ENCODE data around the gene GPC5. TPM values are rescaled to one million over a fixed set of nuclear protein-coding genes. Genes with fewer than 3 reads are reported as not detected.
"Not testable (repeated sequence)": the region's sequence is repeated elsewhere in the genome, so short reads cannot be mapped to it uniquely, and the experiment has no call there.

GPC5 gene
- total and polyA plus RNA-seq, 10 donors, result 0.04 to 0.83 (median 0.26) TPM; not detected in 3

- Histone ChIP-seq H3K27me3 (replicated peaks in 1 of 7) (no peaks in the 10 kb centered on the region), H3K9me3 (no peaks in the 10 kb centered on the region), H3K36me3 (no peaks in the 10 kb centered on the region), H3K4me3 (no peak overlapping the region), H3K4me1 (no peaks in the 10 kb centered on the region), H3K27ac (no peak overlapping the region)
- DNase-seq, result no peak
- TF ChIP-seq POLR2AphosphoS5 (IDR thresholded peaks at IDR 0.05) (no peak), POLR2A (IDR thresholded peaks at IDR 0.05) (no peak), CTCF (IDR thresholded peaks at IDR 0.05 in 8 of 11, conservative IDR thresholded peaks at IDR 0.05 in 3 of 11) (no peak)
- 55 to 72% (median 67%) methylated on average over 7 of the region's 7 CpGs for WGBS, 5 donors
- intact Hi-C loops (cut with DNase I; ENCODE audit: low total_unique reads), result no loop called here
Measured at GRCh38 chr13:92463134-92463533, 1064.7 kb downstream of the GPC5 start.

- Histone ChIP-seq H3K9me3 (peaks cover 0 to 11% (median 0%) of the 10 kb centered on the region in 8 donors), H3K4me3 (no peak overlapping the region), H3K4me1 (no peaks in the 10 kb centered on the region), H3K27ac (no peak overlapping the region), H3K36me3 (no peaks in the 10 kb centered on the region), H3K27me3 (replicated peaks in 1 of 7) (no peaks in the 10 kb centered on the region)
- intact Hi-C loops (cut with DNase I; ENCODE audit: low total_unique reads), result no loop called here
- TF ChIP-seq CTCF (IDR thresholded peaks at IDR 0.05 in 8 of 11, conservative IDR thresholded peaks at IDR 0.05 in 3 of 11), result no peak
- no peak for DNase-seq
- 67 to 83% (median 73%) methylated on average over 3 of the region's 3 CpGs for WGBS, 5 donors
Measured at GRCh38 chr13:92473765-92474475, 1075.5 kb downstream of the GPC5 start.

GRCh38 chr13:92480387-92480786, 1082.0 kb downstream of the GPC5 start:
- H3K4me1 ChIP-seq, result no peaks in the 10 kb centered on the region
- 85 to 95% (median 86%) methylated on average over 3 of the region's 3 CpGs for WGBS, 5 donors
- H3K36me3 ChIP-seq, result no peaks in the 10 kb centered on the region
- TF ChIP-seq POLR2A (IDR thresholded peaks at IDR 0.05), result no peak
- no peak for TF ChIP-seq POLR2AphosphoS5 (IDR thresholded peaks at IDR 0.05)
- no peak for TF ChIP-seq CTCF (IDR thresholded peaks at IDR 0.05 in 8 of 11, conservative IDR thresholded peaks at IDR 0.05 in 3 of 11)
- H3K27ac ChIP-seq, result no peak overlapping the region
- DNase-seq, result no peak
- H3K9me3 ChIP-seq, result peaks cover 0 to 18% (median 0%) of the 10 kb centered on the region in 8 donors
- H3K4me3 ChIP-seq, result no peak overlapping the region
- intact Hi-C loops (cut with DNase I; ENCODE audit: low total_unique reads), result no loop called here
- H3K27me3 ChIP-seq (replicated peaks in 1 of 7), result no peaks in the 10 kb centered on the region

- 64 to 90% (median 68%) methylated on average over 3 of the region's 3 CpGs for WGBS, 5 donors
- H3K27ac ChIP-seq; H3K36me3 ChIP-seq; H3K27me3 ChIP-seq (replicated peaks in 1 of 7); intact Hi-C loops (cut with DNase I; ENCODE audit: low total_unique reads); H3K4me3 ChIP-seq; DNase-seq; H3K4me1 ChIP-seq: not testable (repeated sequence)
- H3K9me3 ChIP-seq, result peaks cover 0 to 18% (median 0%) of the 10 kb centered on the region in 8 donors
Measured at GRCh38 chr13:92482790-92483189, 1084.4 kb downstream of the GPC5 start.

Measured in spleen (tissue), 11 donors.